GM12873 (cell line): ENCODE results near the gene SNCB.
A peak's percentile ranks its signal among the peaks of the same experiment; 100 is the strongest.

ENCODE experiments used
- CTCF ChIP-seq: IDR thresholded peaks from 2 replicates; pipeline ENCODE4 v1.5.1; 2012; ENCODE audit warnings: low read depth, mild to moderate bottlenecking, moderate library complexity, low read length, control low read depth; ENCODE audit not compliant: insufficient read depth; ENCODE audit errors: missing control alignments

The SNCB gene

GRCh38 chr5:176581361-176581760 lies 49.0 kb downstream of the SNCB start:
- TF ChIP-seq CTCF: no peak

GRCh38 chr5:176579323-176579722 lies 51.0 kb downstream of the SNCB start:
- no peak for TF ChIP-seq CTCF

- peak; percentile 70 for TF ChIP-seq CTCF
Observed at GRCh38 chr5:176578391-176578808, 51.9 kb downstream of the SNCB start.

GRCh38 chr5:176577312-176578176 lies 52.8 kb downstream of the SNCB start:
- no peak for TF ChIP-seq CTCF

- no peak for TF ChIP-seq CTCF
Observed at GRCh38 chr5:176575488-176576422, 54.6 kb downstream of the SNCB start.

GRCh38 chr5:176575066-176575465 lies 55.3 kb downstream of the SNCB start:
- no peak for TF ChIP-seq CTCF

GRCh38 chr5:176574297-176574591 lies 56.1 kb downstream of the SNCB start:
- no peak for TF ChIP-seq CTCF
